Stimulated activated naive CD8-positive, alpha-beta T cell treated with anti-CD3 and anti-CD28 coated beads, Interleukin-15, amount 100 ng/mL, for 72 hours (primary cell): ENCODE data around the gene NELFE.
"Not testable (repeated sequence)": the region's sequence is repeated elsewhere in the genome, so short reads cannot be mapped to it uniquely, and the experiment has no call there.

Experiments
- ATAC-seq: fragments of 150-1000 bp; cut with Tn5 transposase; 2 replicates; pipeline ENCODE4 v1.10.0; 2021; ENCODE audit warnings: mild to moderate bottlenecking, moderate library complexity
- DNase-seq, 2 donors: peaks; one replicate each; pipeline ENCODE4 v3.0.0; 2021 to 2022
- H3K27ac Mint-ChIP-seq, 2 donors: one replicate each; pipeline ENCODE4 v1.8.0; 2022; ENCODE audit warnings: mild to moderate bottlenecking in 2 of 2, mixed read lengths in 2 of 2, moderate library complexity in 2 of 2
- H3K27me3 Mint-ChIP-seq: one replicate; pipeline ENCODE4 v1.8.0; 2022; ENCODE audit warnings: mixed read lengths
- H3K4me1 Mint-ChIP-seq: one replicate; pipeline ENCODE4 v1.8.0; 2022; ENCODE audit warnings: mild to moderate bottlenecking, mixed read lengths
- H3K4me3 Mint-ChIP-seq, 2 donors: one replicate each; pipeline ENCODE4 v1.8.0; 2022; ENCODE audit warnings: mild to moderate bottlenecking in 2 of 2, mixed read lengths in 2 of 2, moderate library complexity in 1 of 2
- H3K9me3 Mint-ChIP-seq, 2 donors: one replicate each; pipeline ENCODE4 v1.8.0; 2022; ENCODE audit warnings: mixed read lengths in 2 of 2

Gene NELFE

DNA sequence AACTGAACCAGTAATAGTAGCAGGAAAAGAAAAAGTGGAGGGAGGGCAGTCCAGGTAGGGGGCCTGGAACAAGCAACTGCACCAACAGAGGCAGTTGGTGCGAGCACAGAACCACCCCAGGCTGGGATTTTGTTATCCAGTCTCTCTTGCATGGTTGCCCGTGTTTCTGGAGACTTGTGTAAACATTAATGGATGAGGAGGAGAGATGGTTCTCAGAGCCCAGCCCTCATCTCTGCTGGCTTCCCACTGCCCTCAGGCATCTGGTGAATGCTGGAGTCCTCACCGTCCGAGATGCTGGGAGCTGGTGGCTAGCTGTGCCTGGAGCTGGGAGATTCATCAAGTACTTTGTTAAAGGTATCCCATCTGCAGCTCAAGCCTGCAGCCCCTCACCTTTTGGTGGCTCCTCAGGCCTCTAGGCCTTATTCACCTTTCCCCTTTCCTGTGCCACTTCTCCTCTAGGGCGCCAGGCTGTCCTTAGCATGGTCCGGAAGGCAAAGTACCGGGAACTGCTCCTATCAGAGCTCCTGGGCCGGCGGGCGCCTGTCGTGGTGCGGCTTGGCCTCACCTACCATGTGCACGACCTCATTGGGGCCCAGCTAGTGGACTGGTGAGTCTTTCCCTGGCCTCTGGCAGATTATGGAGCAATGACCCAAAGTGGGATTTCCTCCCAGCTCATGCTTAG lies 21.6 kb upstream of the NELFE start:
- not testable (repeated sequence) for H3K27me3 Mint-ChIP-seq, ATAC-seq, H3K9me3 Mint-ChIP-seq, DNase-seq, H3K4me3 Mint-ChIP-seq, H3K27ac Mint-ChIP-seq
- peaks cover 10% of the 10 kb centered on the region for H3K4me1 Mint-ChIP-seq

- no peak for ATAC-seq
- Mint-ChIP-seq H3K4me1 (peaks cover 10% of the 10 kb centered on the region), H3K27ac (peak overlapping the region; percentile 80 to 96), H3K9me3 (no peaks in the 10 kb centered on the region), H3K4me3 (no peak overlapping the region), H3K27me3 (no peaks in the 10 kb centered on the region)
- DNase-seq: no peak
Observed at GRCh38 chr6:31979238-31979898, 20.6 kb upstream of the NELFE start.

- H3K27ac Mint-ChIP-seq: peak overlapping the region; percentile 80 to 96
- no peak for ATAC-seq
Observed at GRCh38 chr6:31978831-31979230, 20.1 kb upstream of the NELFE start.

GRCh38 chr6:31977816-31978431 lies 19.2 kb upstream of the NELFE start:
- no peaks in the 10 kb centered on the region for H3K27me3 Mint-ChIP-seq
- ATAC-seq: no peak
- H3K27ac Mint-ChIP-seq: peak overlapping the region in 1 of 2 donors; percentile 40
- no peak overlapping the region for H3K4me3 Mint-ChIP-seq
- H3K9me3 Mint-ChIP-seq: no peaks in the 10 kb centered on the region
- peaks cover 24% of the 10 kb centered on the region for H3K4me1 Mint-ChIP-seq
- no peak for DNase-seq

More at GRCh38 chr6:31978831-31979230, 20.1 kb upstream of the NELFE start:
- Mint-ChIP-seq H3K27me3 (no peaks in the 10 kb centered on the region), H3K9me3 (no peaks in the 10 kb centered on the region), H3K4me1 (peaks cover 15% of the 10 kb centered on the region), H3K4me3 (peak overlapping the region in 1 of 2 donors; percentile 6)
- no peak for DNase-seq

DNA sequence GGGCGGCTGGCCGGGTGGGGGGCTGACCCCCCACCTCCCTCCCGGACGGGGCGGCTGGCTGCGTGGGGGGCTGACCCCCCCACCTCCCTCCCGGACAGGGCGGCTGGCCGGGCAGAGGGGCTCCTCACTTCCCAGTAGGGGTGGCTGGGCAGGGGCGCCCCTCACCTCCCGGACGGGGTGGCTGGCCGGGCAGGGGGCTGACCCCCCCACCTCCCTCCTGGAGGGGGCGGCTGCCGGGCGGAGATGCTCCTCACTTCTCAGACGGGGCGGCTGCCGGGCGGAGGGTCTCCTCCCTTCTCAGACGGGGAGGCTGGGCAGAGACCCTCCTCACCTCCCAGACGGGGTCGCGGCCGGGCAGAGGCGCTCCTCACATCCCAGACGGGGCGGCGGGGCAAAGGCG lies 17.3 kb upstream of the NELFE start:
- not testable (repeated sequence) for H3K4me3 Mint-ChIP-seq, DNase-seq, ATAC-seq, H3K9me3 Mint-ChIP-seq, H3K27ac Mint-ChIP-seq, H3K27me3 Mint-ChIP-seq
- H3K4me1 Mint-ChIP-seq: peaks cover 33% of the 10 kb centered on the region

GRCh38 chr6:31972709-31973350 lies 14.1 kb upstream of the NELFE start:
- Mint-ChIP-seq H3K4me3 (peak overlapping the region; percentile 78 to 87), H3K9me3 (no peaks in the 10 kb centered on the region), H3K4me1 (peaks cover 49% of the 10 kb centered on the region), H3K27me3 (no peaks in the 10 kb centered on the region), H3K27ac (peak overlapping the region; percentile 100)
- DNase-seq (no peak), ATAC-seq (no peak)

GRCh38 chr6:31971993-31972708 lies 13.4 kb upstream of the NELFE start, which contains the start of gene DXO:
Gene DXO, minus strand, starts transcription at chr6:31972138. Its CDS starts 463 bp downstream, at chr6:31971675.
- peak within 1 kb of the TSS; percentile 78 to 87 for H3K4me3 Mint-ChIP-seq
- peak; percentile 99 to 100 for DNase-seq
- H3K4me1 Mint-ChIP-seq: peaks cover 55% of the 10 kb centered on the region
- no peaks in the 10 kb centered on the region for H3K27me3 Mint-ChIP-seq
- H3K27ac Mint-ChIP-seq: peak within 1 kb of the TSS; percentile 100
- ATAC-seq: peak; percentile 97
- H3K9me3 Mint-ChIP-seq: no peaks in the 10 kb centered on the region

- H3K4me1 Mint-ChIP-seq: peaks cover 58% of the 10 kb centered on the region
- H3K27me3 Mint-ChIP-seq: no peaks in the 10 kb centered on the region
- DNase-seq (no peak), ATAC-seq (peak; percentile 16)
- peak overlapping the region; percentile 100 for H3K27ac Mint-ChIP-seq
- H3K4me3 Mint-ChIP-seq: peak overlapping the region; percentile 78 to 87
- H3K9me3 Mint-ChIP-seq: no peaks in the 10 kb centered on the region
Observed at GRCh38 chr6:31971279-31971992, 12.7 kb upstream of the NELFE start.

DNA sequence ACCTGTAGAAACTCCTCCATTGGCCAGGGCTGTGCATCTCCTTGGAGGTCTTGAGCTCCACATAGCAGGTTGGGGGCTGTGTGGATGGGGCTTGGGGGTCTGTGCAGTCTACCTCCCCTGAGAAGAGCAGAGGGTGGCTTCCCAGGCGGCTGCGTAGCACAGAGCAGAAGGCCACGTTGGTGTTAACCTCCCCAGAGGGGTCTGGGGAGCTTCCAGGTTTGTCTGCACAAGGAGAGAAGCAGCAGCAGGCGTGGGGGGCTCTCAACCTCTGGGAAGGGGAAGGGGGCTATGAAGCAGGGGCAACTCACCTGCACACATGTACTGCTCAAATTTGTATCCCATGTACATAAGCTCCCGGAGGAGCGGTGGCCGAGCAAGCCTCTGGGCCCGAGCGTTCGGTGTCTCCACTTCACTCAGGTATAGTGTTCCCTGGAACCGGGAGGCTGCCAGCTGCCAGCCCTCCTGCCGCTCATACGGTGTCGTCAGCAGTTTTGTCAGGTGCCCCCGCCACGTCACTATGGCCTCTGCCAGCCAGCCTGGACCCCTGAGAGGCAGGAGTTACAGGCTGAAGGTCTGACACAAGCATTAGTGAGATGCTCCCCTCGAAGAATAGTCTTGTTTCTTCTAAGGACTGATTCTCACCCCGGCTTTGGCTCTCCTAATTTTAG lies 12.0 kb upstream of the NELFE start:
- ATAC-seq: no peak
- Mint-ChIP-seq H3K27ac (peak overlapping the region; percentile 100), H3K4me3 (peak overlapping the region; percentile 78 to 87), H3K9me3 (no peaks in the 10 kb centered on the region), H3K27me3 (no peaks in the 10 kb centered on the region), H3K4me1 (peaks cover 58% of the 10 kb centered on the region)
- no peak for DNase-seq

DNA sequence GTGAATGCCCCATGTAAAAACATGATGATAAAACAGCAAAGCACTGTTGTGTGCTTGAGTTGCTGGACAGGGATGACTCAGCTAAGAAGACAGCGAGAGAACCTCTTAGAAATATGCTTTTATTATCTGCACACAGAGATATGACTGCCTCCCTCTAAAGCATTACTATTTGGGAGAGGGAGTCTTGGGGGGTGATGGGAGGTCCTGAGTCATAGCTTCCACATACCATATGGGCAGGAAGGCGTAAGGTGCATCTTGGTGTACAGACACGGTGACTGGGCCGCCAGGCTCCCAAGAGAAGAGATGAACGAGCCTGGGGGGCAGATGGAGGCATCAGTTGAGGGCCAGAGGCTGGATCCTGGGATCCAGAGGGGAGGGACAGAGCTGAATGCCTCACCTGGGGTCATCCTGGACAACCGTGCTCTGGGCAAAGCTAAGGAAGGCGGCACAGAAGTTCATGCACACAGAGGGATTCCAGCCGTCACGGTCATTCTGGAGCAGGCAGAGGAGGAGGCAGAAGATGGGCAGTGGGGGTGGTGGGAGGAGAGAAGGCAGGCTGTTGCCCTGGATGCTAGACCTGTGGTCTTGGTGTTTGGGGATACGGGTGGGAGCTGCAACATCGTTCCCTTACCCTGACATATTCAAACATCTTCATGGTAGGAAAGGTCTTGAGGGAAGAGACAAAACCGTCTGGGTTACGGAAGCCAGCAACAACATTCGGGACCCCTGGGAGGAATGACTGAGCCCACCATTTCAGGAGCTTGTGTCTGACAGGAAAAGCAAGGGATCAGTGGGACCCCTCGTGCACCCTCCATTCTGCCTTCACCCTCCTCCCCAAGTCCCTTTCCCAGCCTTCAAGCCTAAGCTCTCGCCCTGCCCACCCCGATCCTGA lies 11.2 kb upstream of the NELFE start:
- peaks cover 58% of the 10 kb centered on the region for H3K4me1 Mint-ChIP-seq
- no peaks in the 10 kb centered on the region for H3K9me3 Mint-ChIP-seq
- ATAC-seq (no peak), DNase-seq (no peak)
- peak overlapping the region; percentile 78 to 87 for H3K4me3 Mint-ChIP-seq
- no peaks in the 10 kb centered on the region for H3K27me3 Mint-ChIP-seq
- peak overlapping the region; percentile 63 to 100 for H3K27ac Mint-ChIP-seq

DNA sequence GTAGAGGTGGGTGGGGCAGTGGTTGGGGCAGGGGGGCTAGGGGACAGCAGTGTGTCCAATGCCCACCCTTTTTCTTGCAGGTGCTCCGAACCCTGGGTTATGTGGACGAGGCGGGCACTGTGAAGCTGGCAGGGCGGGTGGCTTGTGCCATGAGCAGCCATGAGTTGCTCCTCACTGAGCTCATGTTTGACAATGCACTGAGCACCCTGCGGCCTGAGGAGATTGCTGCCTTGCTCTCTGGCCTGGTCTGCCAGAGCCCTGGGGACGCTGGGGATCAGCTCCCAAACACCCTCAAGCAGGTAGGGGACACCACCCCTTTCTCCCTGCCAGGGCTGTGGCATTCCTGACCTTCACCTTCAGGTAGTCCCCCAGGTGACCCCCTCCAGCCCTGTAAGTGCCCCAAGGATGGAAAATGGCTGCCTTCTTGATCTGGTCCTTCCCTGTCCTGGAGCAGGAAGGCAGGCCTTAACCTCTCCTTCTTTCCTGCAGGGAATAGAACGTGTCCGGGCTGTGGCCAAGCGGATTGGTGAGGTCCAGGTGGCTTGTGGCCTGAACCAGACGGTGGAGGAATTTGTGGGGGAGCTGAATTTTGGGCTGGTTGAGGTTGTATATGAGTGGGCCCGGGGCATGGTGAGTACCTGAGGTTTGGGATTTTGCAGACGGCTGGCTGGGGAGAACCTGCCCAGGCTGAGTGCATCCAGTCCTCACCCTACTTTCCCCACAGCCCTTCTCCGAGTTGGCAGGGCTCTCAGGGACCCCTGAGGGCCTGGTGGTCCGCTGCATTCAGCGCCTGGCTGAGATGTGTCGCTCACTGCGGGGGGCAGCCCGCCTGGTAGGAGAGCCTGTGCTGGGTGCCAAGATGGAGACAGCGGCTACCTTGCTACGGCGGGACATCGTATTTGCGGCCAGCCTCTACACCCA lies 10.3 kb upstream of the NELFE start:
- H3K4me1 Mint-ChIP-seq: peaks cover 55% of the 10 kb centered on the region
- DNase-seq (no peak), ATAC-seq (no peak)
- H3K4me3 Mint-ChIP-seq: peak overlapping the region in 1 of 2 donors; percentile 78
- no peaks in the 10 kb centered on the region for H3K9me3 Mint-ChIP-seq
- H3K27ac Mint-ChIP-seq: no peak overlapping the region
- H3K27me3 Mint-ChIP-seq: no peaks in the 10 kb centered on the region

DNA sequence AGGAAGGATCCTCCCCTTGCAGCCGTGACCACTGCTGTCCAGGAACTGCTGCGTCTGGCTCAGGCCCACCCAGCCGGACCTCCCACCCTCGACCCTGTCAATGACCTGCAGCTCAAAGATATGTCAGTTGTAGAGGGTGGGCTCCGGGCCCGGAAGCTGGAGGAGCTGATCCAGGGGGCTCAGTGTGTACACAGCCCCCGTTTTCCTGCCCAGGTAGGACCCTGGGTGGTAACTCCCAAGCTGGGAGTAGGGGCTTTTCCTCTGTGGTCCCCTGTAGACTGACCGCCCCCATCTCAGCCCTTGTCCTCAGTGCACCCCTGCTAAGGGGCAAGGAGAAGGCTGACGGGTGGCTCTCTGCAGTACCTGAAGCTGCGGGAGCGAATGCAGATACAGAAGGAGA lies 9.6 kb upstream of the NELFE start:
- Mint-ChIP-seq H3K27ac (no peak overlapping the region), H3K9me3 (no peaks in the 10 kb centered on the region), H3K27me3 (no peaks in the 10 kb centered on the region), H3K4me1 (peaks cover 48% of the 10 kb centered on the region), H3K4me3 (no peak overlapping the region)
- ATAC-seq (no peak), DNase-seq (no peak)

DNA sequence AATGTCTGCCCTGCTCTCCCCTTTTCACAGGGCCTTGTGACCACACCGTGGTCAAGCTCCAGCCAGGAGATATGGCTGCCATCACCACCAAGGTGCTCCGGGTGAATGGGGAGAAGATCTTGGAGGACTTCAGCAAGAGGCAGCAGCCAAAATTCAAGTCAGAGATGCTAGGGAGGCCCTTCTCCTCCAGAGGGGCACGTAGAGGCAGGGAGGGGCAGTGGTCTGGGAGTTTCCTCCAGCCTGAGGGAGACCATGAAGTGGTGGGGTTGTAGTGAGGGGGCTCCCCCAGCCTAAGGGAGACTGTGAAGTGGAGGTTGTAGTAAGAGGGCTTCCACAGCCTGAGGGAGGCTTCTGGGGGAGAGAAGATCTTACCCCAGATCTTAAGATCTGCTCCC lies 9.2 kb upstream of the NELFE start:
- peaks cover 47% of the 10 kb centered on the region for H3K4me1 Mint-ChIP-seq

More for the DNA sequence above, 9.2 kb upstream of the NELFE start:
- H3K4me3 Mint-ChIP-seq: no peak overlapping the region
- no peaks in the 10 kb centered on the region for H3K27me3 Mint-ChIP-seq
- no peak for ATAC-seq
- peak overlapping the region; percentile 75 to 85 for H3K27ac Mint-ChIP-seq
- no peaks in the 10 kb centered on the region for H3K9me3 Mint-ChIP-seq
- DNase-seq: no peak
